Endometrial microvascular endothelial cells (primary cell): Measurements from ENCODE around the gene PCMTD2. TPM values are rescaled to one million over a fixed set of nuclear protein-coding genes. Genes with fewer than 3 reads are reported as not detected.

Experiments
- in situ Hi-C: cut with HindIII; loops from 2 replicates; pipeline ENCODE4 v1.10.0; 2017; ENCODE audit warnings: low sequenced_read_pairs, low pct_unique_long_range_greater_than_20kb; ENCODE audit errors: inconsistent ontology term
- total RNA-seq: library from RNA; depleted of rRNA; stranded (reverse); fragments of >200 nt; gene quantifications from one replicate; pipeline ENCODE4 v1.2.3, GENCODE V29; 2015; ENCODE audit errors: inconsistent ontology term

The PCMTD2 gene
- 33.6 TPM for total RNA-seq

GRCh38 chr20:64255361-64256281 is at the start of gene PCMTD2:
Gene PCMTD2 (plus strand): TSS chr20:64255748. CDS start chr20:64259966, 4,218 bp downstream.
- in situ Hi-C loops, result no loop called here

DNA sequence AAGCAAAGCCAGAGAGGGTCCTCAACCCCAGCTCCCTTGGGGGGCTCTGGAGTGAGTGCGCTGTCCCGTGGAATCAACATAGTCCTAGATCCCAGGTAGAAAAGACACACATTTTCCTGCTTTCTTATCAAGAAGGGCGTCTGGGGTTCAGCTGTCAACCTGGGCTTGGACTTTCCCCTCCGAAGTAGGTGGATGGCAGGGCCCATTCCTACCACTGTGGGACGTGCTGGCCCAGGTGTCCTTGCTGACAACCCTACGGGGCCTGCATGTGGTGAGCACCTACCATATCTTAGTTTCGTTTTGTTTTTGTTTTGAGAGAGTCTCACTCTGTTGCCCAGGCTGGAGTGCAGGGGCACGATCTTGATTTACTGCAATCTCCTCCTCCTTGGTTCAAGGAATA is 48.9 kb upstream of the PCMTD2 start:
- in situ Hi-C loops, result no loop called here

DNA sequence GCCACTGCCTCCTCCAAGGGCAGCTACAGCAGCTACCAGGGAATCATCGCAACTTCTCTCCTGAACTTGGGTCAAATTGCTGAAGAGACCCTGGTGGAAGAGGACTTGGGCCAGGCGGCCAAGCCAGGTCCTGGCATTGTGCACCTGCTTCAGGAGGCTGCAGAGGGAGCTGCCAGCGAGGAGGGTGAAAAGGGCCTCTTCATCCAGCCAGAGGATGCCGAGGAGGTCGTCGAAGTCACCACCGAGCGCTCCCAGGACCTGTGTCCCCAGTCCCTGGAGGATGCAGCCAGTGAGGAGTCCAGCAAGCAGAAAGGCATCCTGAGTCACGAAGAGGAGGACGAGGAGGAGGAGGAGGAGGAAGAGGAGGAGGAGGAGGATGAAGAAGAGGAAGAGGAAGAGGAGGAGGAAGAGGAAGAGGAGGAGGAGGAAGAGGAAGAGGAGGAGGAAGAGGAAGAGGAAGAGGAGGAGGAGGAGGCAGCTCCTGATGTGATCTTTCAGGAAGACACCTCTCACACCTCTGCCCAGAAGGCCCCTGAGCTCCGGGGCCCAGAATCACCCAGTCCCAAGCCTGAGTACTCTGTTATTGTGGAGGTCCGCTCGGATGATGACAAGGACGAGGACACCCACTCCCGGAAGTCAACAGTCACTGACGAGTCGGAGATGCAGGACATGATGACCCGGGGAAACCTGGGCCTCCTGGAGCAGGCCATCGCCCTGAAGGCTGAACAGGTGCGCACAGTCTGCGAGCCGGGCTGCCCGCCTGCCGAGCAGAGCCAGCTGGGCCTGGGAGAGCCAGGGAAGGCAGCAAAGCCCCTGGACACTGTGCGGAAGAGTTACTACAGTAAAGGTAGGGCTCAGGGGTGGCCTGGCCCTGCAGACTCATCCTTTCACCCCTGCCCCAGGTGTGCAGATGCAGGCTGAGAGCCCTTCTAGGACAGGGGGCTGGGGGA is 47.6 kb upstream of the PCMTD2 start:
- in situ Hi-C loops, result no loop called here

GRCh38 chr20:64209148-64209547 is 46.4 kb upstream of the PCMTD2 start:
- in situ Hi-C loops, result no loop called here

- in situ Hi-C loops, result no loop called here
Measured at GRCh38 chr20:64210656-64211369, 44.7 kb upstream of the PCMTD2 start.

GRCh38 chr20:64211874-64212658 is 43.5 kb upstream of the PCMTD2 start:
- in situ Hi-C loops, result no loop called here

DNA sequence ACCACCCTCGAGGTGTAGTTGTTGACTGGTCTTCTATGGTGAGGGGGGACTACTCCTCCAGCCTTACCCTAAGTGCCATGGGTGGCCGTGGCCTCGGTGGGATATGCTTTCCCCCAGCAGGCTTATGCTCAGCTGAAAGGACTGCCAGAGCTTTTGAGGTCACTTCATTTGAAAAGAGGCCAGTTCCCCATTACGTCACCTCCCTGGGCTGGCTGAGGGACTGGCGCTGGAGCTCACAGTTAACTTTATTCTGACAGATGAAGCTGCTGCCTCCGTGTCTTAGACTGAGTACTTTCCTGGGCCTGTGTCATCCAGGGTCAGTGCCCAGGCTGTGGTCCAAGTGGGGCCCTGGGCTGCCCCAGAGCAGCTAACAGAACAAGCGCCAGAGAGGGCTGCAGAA is 42.8 kb upstream of the PCMTD2 start:
- in situ Hi-C loops, result no loop called here

GRCh38 chr20:64214113-64214512 is 41.4 kb upstream of the PCMTD2 start:
- in situ Hi-C loops, result no loop called here

GRCh38 chr20:64214952-64215351 is 40.6 kb upstream of the PCMTD2 start:
- in situ Hi-C loops, result no loop called here

DNA sequence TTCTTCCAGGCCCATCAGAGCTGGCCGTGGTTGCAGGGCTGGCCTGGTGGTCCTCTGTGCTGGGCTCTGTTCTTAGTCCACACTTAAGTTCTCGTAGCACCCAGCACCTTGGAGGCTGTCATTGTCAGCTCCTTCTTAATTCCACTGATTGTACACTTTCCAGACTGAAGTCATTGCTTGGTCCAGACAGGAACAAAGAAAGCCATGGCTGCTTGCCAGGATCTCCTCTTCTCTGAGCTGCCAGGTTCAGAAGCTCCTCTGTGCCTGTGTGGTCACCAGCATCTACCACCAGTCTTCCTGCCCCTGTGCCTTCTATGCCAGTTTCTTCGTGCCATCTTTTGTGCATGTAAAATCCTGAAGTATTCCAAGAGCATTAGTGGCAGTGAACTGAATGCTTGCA is 39.5 kb upstream of the PCMTD2 start:
- in situ Hi-C loops, result no loop called here

GRCh38 chr20:64216910-64217309 is 38.6 kb upstream of the PCMTD2 start:
- in situ Hi-C loops, result no loop called here

- in situ Hi-C loops, result no loop called here
Measured at GRCh38 chr20:64217539-64218221, 37.9 kb upstream of the PCMTD2 start.

- in situ Hi-C loops, result no loop called here
Measured at GRCh38 chr20:64219202-64219601, 36.3 kb upstream of the PCMTD2 start.

DNA sequence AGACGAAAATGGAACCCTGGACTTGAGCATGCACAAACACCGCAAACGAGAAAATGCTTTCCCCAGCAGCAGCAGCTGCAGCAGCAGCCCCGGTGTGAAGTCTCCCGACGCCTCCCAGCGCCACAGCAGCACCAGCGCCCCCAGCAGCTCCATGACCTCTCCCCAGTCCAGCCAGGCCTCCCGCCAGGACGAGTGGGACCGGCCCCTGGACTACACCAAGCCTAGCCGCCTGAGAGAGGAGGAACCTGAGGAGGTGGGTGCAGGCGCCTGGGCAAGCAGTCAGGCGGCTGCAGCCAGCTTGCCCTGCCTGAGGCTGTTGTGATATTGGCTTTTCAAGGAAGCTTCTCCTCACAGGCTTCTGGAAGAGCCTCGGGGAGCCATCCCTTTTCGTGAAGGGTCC is 35.8 kb upstream of the PCMTD2 start:
- in situ Hi-C loops, result no loop called here

DNA sequence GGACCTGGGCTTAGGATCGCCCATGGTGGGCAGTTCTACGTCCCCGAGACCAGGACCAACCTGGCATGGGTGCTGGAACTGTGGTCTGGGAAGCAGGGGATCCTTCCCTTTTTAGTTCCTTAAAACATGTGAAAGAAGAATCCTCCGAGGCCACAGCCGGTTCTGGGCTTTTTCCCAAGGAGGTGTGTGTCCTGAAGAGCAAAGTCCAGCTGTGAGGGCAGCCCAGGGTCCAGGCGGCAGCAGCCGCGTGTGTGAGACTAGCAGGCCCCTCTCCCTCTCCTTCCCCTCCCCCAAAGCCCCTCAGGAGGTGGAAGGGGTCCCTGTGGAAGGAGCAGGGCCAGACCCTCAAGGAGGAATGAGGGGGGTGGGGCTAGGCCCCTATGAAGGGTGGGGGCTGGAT is 35.1 kb upstream of the PCMTD2 start:
- in situ Hi-C loops, result no loop called here

DNA sequence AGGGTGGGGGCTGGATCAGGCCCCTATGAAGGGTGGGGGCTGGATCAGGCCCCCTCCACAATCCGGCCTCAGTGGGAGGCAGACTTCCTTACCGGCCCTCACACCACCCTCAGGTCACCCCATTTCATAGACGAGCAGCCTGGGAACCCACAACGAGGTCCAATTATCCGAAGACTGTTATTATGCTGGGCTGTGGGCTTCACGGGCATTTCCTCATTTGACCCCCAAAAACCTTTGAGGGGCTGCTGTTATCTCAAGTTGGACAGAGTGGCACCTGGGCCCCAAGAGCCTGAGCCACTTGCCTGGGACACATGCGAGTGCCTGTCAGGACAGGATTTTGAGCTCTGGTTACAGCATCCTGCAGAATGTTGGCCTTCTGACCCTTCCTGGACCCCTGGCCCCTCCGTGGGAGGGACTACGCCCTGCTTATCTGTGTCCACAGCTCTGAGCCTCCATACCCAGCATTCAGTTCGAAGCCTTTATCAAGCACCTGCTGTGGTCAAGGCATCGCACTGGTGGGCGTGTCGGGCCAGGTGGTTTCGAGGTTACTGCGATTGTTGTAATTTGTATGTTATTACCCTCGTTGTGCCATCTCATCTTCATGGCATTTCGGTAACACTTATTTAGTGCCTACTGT is 34.5 kb upstream of the PCMTD2 start:
- in situ Hi-C loops, result no loop called here

- in situ Hi-C loops, result no loop called here
Measured at GRCh38 chr20:64222291-64222735, 33.2 kb upstream of the PCMTD2 start.
